Hepatic stellate cell (primary cell): ENCODE results near the gene EMP2.
A peak's percentile ranks its signal among the peaks of the same experiment; 100 is the strongest.
"Not testable (repeated sequence)": the region's sequence is repeated elsewhere in the genome, so short reads cannot be mapped to it uniquely, and the experiment has no call there.

Experiments used
- DNase-seq: peaks from one replicate; pipeline ENCODE4 v3.0.0; 2011; ENCODE audit warnings: low spot score

EMP2 gene

DNA sequence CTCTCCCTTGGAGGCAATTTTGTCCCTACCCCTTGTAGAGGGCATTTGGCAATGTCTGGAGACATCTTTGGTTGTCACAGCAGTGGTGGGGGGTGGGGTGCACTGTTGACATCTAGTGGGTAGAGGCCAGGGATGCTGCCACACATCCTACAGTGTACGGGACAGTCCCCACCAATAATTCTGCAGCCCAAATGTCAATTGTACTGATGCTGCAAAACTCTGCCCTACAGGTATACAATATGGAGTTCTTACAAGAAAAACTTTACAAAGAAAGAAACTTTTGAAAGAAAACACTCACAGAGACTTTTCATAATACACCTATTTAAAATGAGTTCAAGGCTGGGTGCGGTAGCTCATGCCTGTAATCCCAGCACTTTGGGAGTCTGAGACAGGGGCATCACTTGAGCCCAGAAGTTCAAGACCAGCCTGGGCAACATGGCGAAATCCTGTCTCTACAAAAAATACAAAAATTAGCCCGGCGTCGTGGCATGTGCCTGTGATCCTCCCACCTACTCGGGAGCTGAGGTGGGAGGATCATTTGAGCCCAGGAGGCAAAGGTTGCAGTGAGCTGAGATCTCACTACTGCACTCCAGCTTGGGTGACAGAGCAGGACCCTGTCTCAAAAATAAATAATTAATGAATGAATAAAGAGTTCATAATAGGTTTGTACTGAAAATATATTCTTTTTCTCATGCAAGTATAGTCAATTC is 59.4 kb downstream of the EMP2 start:
- DNase-seq: no peak

GRCh38 chr16:10519929-10520868 is 60.2 kb downstream of the EMP2 start:
- no peak for DNase-seq

DNA sequence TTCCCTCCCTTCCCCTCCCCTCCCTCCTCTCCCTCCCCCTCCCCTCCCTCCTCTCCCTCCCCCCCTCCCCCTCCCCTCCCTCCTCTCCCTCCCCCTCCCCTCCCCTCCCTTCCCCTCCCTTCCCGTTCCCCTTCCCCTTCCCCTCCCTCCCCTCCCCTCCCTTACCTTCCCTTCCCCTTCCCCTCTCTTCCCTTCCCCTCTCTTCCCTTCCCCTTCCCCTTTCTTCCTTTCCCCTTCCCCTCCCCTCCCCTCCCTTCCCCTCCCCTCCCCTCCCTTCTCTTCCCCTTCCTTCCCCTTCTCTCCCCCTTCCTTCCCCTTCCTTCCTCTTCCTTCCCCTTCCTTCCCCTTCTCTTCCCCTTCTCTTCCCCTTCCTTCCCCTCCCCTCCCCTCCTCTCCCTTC is 61.1 kb downstream of the EMP2 start:
- DNase-seq: no peak

GRCh38 chr16:10518479-10519041 is 61.8 kb downstream of the EMP2 start:
- DNase-seq: no peak

GRCh38 chr16:10517868-10518267 is 62.5 kb downstream of the EMP2 start:
- DNase-seq: no peak

DNA sequence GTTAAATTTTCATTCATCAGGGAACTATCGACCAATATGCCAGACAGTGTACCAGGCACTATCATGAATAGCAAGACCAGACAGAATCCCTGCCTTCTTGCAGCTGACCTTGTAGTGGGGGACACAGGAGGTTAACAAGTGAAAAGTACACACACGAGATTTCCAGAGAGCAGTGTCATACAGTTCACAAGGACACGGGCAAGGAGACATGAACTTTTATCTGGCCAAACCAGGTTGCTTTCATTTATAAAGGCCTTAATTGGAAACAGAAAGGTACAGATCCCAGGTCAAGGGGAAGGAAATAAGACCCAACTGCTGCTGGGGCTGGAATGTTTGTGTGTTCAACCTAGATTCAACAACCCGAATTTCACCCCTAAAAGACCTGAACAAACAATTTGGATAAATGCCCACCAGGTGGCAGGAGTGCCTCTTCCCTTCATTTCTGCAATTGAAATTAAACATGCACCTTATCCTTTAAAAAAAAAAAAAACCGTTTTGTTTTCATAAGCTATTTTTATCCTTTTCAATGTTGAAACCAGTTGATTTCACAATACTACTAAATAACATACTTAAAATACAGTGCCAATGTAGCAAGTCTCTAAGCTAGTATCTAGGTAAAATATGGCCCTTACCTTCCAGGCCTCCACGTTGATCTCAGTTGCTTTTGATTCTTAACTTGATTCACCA is 65.9 kb downstream of the EMP2 start:
- DNase-seq: peak; percentile 55

DNA sequence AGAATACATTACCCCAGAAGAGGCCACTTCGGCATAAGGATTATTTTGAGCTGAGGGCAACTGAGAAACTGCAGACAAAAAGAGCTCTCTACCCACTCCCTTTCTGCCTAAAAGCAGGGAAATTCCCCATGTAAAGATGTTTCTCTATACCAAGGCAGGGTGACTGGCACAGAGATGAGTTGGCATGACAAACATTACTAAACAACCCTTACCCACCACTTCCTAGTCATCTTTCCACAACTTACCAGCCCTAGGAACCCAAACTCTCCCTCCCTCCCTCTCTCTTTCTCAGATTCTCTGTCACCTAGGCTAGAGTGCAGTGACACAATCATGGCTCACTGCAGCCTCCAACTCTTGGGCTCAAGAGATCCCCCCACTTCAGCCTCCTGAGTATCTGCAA is 68.6 kb downstream of the EMP2 start:
- DNase-seq: no peak

DNA sequence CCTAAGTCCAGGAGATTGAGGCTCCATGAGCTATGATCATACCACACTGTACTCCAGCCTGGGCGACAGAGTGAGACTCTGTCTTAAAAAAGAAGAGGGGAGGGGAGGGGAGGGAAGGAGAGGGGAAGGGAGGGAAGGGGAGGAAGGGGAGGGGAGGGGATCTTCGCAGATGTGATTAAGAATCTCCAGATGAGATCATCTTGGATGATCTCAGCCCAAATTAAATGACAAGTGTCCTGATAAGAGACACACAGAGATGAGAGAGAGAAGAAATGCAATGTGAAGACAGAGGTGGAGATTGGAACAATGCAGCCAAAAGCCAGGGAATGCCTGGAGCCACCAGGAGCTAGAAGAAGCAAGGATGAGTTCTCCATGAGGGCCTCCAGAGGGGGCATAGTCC is 70.1 kb downstream of the EMP2 start:
- DNase-seq: no peak

- DNase-seq: peak; percentile 65
These were observed 70.8 kb downstream of the EMP2 start for GRCh38 chr16:10509534-10510025.

GRCh38 chr16:10505286-10505685 is 75.1 kb downstream of the EMP2 start:
- DNase-seq: not testable (repeated sequence)

- DNase-seq: no peak
These were observed 76.0 kb downstream of the EMP2 start for GRCh38 chr16:10504404-10504885.

DNA sequence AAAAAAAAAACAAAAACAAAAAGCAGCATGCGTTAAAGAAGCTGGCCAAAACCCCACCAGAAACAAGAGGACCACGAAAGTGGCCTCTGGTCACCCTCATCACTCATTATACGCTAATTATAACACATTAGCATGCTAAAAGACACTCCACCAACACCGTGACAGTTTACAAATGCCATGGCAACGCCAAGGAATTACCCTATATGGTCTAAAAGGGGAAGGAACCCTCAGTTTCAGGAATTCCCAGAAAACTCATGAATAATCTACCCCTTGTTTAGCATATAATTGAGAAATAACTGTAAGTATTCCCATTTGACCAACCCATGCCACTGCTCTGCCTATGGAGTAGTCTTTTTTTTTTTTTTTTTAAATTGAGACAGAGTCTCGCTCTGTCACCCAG is 77.6 kb downstream of the EMP2 start:
- DNase-seq: no peak

DNA sequence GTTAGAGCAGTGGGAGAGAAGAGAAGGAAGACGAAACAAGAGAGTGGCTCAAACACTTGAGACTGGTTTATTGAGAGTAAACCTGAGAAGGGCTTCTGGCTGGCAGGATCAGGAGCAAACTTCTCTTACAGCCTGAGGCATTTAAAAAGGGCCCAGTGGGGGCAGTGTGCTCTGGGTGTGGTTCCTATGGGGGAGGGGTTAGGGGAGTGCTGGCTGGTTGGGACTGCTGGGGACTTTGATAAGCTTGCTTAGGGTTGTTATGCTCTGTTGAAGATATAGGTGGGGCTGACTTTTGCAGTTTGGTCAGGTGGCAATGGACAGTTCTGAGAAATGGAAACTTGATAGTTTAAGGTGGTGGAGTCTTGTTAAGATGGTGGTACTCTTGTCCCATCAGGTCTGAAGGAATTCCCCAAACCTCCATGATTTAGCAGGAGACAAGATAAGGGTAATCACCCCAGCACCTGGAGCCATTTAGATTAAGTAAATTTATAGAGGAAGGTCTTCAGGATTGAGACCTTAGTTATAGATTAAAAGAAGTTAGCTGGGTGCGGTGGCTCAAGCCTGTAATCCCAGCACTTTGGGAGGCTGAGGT is 79.3 kb downstream of the EMP2 start:
- no peak for DNase-seq

DNA sequence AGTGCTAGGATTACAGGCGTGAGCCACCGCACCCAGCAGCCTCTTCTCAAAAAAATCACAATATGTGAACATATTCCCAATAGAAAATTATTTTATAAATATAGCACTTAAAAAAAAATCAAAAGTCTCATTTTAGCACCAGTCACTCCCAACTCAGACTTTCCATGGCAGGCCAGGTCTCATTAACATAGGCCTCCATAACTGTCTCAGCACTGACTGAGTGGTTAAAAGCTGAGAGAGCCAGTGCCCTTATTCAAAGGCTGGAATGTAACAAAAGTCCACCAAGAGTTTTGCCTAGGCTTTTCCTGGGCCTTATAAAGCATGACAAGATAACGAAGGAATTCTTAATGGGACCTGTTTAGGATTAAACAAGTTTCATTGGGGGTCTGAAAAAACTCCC is 79.8 kb downstream of the EMP2 start:
- no peak for DNase-seq

GRCh38 chr16:10497132-10498101 is 83.0 kb downstream of the EMP2 start:
- no peak for DNase-seq

- DNase-seq: no peak
These were observed 85.4 kb downstream of the EMP2 start for GRCh38 chr16:10495031-10495345.

DNA sequence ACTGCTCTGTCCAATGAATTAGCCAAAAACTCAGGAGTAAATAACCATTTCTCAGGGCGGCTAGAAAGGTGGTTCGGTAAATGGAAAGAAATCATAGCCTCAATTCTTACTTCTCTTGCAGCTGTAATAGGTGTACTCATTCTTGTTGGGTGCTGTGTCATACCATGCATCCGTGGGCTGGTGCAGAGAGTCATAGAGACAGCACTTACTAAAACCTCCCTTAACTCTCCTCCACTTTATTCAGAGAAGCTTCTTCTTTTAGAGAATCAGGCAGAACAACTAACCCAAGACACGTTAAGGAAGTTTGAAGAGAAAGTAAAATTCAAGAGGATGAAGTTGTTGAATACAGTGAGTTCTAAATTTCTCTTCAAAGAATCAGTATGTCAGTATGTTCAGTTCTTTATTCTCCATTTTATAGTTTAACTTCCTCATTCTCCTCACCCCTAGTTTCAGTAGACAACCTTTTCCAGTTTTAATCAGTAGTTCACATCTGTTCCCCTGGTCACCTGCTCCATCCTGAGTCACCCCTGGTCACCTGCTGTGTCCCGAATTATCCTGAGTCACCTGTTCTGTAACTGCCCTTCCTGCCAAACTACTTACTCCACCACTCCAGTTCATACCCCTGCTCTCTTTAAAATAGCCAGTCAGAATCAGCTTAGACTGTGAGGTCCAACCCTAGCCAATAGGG is 85.9 kb downstream of the EMP2 start:
- DNase-seq: no peak

- DNase-seq: no peak
These were observed 87.1 kb downstream of the EMP2 start for GRCh38 chr16:10493276-10493675.

DNA sequence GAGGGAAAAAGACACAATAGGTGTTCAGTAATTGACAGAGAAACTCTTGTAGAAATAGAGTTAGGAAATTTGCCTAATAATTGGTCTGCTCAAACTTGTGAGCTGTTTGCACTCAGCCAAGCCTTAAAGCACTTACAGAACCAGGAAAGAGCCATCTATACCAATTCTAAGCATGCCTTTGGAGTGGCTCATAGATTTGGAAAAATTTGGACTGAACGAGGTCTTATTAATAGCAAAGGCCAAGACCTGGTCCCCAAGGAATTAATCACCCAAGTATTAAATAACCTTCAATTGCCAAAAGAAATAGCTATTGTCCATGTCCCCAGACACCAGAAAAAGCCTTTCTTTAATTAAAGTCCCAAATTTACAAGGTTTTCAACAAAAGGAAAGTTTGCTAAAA is 90.3 kb downstream of the EMP2 start:
- no peak for DNase-seq
